GM21515 (cell line): ENCODE data around the gene TGIF1.
"Not testable (repeated sequence)": the region's sequence is repeated elsewhere in the genome, so short reads cannot be mapped to it uniquely, and the experiment has no call there.

Source experiments
- ATAC-seq: cut with Tn5 transposase; IDR thresholded peaks from one replicate; pipeline ENCODE4 v1.9.1; 2021; ENCODE audit not compliant: unreplicated experiment

Gene TGIF1

DNA sequence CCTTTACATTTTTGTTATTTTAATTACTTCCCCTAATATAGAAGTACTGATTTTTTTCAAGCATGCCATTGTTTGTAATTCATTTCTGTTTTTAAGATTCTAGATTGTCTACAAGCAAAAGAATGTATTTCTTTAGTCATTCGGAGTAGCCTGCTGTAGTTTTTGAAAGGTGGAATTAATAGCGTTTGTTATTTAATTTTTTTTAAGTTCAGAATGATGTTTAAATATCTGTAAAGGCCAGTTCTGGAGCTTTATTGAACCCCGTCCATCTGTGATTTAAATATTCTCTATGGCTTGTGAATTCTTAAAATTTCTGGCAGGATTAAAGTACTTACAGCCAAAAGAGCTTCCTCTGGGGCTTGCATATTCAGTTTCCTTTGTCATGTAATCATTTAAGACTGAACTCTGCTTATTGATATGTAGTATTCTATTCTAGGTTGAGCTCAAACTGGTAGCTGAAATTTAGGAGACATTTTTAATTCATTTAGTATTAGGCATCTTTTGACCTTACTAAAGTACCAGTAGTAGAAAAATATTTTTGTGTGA lies 5.2 kb downstream of the TGIF1 start:
- ATAC-seq, result no peak

- no peak for ATAC-seq
These were observed 6.1 kb downstream of the TGIF1 start for GRCh38 chr18:3455907-3456685.

GRCh38 chr18:3456686-3457069 lies 6.7 kb downstream of the TGIF1 start:
- ATAC-seq, result no peak

DNA sequence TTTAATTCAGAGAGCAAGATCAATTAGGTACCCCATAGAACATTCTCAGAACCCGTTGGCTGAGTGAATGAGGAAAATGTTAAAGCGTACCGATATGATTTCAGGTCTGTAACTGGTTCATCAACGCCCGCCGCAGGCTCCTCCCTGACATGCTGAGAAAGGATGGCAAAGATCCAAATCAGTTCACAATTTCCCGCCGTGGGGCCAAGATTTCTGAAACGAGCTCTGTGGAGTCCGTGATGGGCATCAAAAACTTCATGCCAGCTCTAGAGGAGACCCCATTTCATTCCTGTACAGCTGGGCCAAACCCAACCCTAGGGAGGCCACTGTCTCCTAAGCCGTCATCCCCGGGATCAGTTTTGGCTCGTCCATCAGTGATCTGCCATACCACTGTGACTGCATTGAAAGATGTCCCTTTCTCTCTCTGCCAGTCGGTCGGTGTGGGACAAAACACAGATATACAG lies 7.3 kb downstream of the TGIF1 start:
- no peak for ATAC-seq

DNA sequence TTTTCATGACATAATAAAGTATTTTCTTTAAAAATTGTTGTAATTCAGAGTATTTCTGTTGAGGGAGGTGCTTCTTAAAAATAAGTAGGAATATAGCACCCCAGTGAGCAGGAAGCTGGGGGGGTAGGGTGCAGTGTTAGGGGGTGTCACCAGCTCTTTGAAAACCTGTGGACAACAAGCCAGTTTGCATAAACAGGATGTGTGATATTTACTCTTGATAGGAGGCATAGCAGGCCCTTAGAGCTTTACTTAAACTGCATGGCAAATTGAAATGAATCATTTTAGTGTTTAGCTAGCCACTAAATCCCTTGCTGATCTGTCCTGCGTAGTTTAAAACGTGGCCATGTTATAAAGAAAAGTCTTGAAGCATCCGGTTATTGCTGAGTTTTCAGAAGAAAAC lies 8.4 kb downstream of the TGIF1 start:
- no peak for ATAC-seq

GRCh38 chr18:3458952-3459853 lies 9.2 kb downstream of the TGIF1 start:
- ATAC-seq, result no peak

GRCh38 chr18:3460823-3461398 lies 10.9 kb downstream of the TGIF1 start:
- ATAC-seq, result no peak

- ATAC-seq, result no peak
These were observed 11.7 kb downstream of the TGIF1 start for GRCh38 chr18:3461704-3462103.

DNA sequence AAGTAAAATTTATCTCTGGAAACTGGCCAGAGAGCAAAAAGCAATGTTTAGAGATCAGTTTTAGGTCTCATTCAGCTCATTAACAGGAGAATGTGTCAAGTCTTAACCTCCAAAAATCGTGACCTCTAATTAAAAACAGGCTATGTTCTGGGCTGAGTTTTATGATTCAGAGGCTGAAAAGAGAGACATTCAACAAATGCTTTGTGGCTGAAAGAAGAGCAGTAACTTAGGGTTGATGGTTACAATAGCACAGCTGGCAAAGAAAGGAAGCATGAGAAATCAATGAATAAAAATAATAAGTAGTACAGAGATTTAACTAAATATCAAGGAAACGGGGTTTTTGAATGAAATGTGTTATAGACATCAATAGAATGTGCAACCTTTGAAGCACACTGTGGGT lies 13.1 kb downstream of the TGIF1 start:
- ATAC-seq, result no peak

DNA sequence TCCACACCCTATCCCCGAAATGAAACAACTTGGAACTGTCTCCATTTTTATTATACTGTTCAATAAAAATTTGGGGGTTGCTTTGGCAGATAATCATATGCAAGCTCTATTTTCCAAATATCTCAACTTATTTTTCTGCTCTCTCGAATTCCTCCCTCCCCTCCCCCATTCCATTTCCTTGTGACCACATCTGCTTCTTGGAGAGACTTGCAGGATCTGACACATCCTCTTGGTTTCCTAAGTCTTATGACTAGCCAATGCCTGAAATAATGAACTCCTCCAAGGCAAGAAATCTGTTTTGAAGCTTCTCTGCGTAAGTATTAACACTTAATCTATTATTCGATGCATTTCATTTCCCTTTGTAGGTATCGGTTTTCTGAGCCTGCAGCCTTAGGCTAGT lies 16.1 kb downstream of the TGIF1 start:
- ATAC-seq, result no peak

DNA sequence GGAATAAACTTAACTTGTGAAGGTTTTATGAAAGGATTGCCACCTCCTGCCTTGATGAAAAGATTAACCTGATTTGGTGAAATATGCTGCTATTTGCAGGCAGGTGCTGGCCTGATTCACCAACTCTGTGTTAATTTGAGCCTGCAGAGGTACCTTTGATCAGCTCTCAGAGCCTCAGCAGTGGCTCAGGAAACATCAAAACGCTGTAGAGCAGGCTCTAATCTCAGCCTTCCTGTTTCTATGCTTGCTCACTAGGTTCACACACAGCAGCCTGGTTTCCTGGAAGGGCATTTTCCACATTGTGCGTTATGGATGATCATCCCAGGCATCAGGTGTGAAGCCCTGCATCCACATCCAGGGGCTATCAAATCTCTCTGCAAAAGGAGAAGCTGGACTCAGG lies 16.9 kb downstream of the TGIF1 start:
- ATAC-seq, result no peak

DNA sequence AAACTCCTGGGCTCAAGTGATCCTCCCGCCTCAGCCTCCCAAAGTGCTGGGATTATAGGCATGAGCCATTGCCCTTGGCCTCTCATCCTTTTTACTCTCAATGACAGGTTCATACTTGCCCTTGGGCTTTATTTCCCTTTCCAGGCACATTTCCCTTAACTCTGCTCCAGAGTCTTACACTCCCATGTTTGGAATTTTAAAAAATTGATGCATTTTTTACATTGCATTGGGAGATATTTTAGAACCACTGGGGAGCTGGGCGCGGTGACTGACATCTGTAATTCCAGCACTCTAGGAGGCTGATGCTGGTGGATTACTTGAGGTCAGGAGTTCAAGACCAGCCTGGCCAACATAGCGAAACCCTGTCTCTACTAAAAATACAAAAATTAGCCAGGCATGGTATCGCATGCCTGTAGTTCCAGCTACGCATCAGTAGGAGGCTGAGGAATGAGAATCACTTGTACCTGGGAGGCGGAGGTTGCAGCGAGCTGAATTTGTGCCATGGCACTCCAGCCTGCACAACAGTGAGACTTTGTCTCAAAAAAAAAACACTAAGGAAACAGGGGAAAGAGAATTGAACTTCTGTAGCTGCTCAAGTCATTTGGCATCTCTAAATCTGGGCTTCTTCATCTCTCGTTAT lies 18.2 kb downstream of the TGIF1 start:
- no peak for ATAC-seq

- ATAC-seq, result no peak
These were observed 18.9 kb downstream of the TGIF1 start for GRCh38 chr18:3468833-3469232.

GRCh38 chr18:3471141-3471648 lies 21.2 kb downstream of the TGIF1 start:
- ATAC-seq, result no peak

GRCh38 chr18:3472121-3472520 lies 22.1 kb downstream of the TGIF1 start:
- ATAC-seq, result not testable (repeated sequence)

GRCh38 chr18:3472681-3473544 lies 22.9 kb downstream of the TGIF1 start:
- peak; percentile 62 for ATAC-seq

DNA sequence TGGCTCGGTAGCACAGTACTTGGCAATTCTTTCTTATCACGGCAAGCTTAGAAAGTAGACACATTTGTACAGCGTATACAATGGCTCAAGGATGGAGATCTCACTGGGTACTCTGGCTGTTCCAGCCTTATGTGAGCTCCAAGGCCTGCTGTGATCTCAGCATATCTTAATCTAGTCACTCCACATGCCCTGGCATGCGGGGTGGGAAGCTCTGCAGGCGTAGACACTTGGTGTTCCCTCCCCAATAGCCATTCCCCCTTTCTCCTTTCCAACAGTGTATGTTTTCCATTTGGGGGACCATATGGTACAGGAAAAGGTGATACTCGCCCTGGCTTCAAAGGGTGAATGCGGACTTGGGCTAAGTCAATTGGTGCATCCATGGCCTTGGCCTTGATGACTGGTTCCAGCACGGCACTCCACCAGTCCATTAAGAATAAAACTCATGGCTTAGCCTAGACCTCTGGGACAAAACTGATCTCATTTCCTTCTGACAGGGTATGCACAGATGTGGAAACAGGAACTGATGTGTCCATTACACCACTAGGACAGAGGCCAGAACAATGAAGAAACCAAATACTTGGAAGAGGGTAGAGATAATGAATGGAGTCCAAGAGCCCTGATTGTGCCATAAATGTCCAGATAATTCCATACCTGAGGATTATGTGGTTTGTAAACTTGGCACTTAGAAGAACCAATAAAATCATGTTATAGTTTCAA lies 28.4 kb downstream of the TGIF1 start:
- ATAC-seq, result no peak

DNA sequence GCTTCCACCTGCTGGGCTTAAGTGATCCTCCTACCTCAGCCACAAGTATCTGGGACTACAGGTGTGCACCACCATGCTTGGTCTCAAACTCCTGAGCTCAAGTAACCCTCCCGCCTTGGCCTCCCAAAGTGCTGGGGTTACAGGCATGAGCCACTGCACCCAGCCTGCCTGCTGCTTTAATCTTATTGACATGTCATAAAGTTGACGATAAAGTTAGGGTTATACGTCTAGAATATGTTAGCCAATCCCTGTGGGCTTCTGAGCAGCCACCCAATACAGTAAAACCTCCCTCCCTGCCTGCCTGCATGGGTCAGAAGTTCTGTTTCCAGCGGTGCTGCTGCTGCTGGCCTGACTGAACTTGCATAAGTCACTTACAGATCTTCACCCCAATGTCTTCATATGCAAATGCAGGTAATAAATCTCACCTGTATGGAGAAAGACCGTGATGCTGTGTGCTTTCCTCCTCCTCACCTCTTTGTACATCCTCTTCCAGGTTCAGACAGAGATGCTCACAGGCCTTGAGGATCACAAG lies 30.1 kb downstream of the TGIF1 start:
- no peak for ATAC-seq
